Vagina (tissue), 2 donors: ENCODE results near the gene CCDC69. TPM values are rescaled to one million over a fixed set of nuclear protein-coding genes. Genes with fewer than 3 reads are reported as not detected.

Experiments
- DNase-seq, 2 donors: peaks; one replicate each; pipeline ENCODE4 v3.0.0-alpha.2; 2017; ENCODE audit errors: extremely low spot score in 2 of 2
- H3K27ac ChIP-seq: fragments of 200-600 bp; sonication (generic); one replicate; pipeline ENCODE4 v1.5.1; 2019
- H3K27me3 ChIP-seq: fragments of 200-600 bp; sonication (generic); one replicate; pipeline ENCODE4 v1.5.1; 2019
- H3K36me3 ChIP-seq, 2 donors: fragments of 200-600 bp; sonication (generic); one replicate each; pipeline ENCODE4 v1.5.1; 2017 to 2019
- H3K4me1 ChIP-seq: fragments of 200-600 bp; sonication (generic); one replicate; pipeline ENCODE4 v1.5.1; 2019
- H3K4me3 ChIP-seq, 2 donors: fragments of 200-600 bp; sonication (generic); 1 replicate in 1 of 2; 2 replicates in 1 of 2; pipeline ENCODE4 v1.5.1; 2016 to 2019
- H3K9me3 ChIP-seq: fragments of 200-600 bp; sonication (generic); one replicate; pipeline ENCODE4 v1.5.1; 2019
- CTCF ChIP-seq, 3 experiments: fragments of 450-650 bp in 2 of 3; fragments of 200-600 bp in 1 of 3; sonication (generic) in 1 of 3; IDR thresholded peaks; one replicate each; pipeline ENCODE4 v1.5.1; 2017 to 2019; ENCODE audit warnings: antibody characterized with exemption in 3 of 3, mild to moderate bottlenecking in 2 of 3, moderate library complexity in 2 of 3
- POLR2A ChIP-seq, 2 donors: fragments of 450-650 bp; IDR thresholded peaks; one replicate each; pipeline ENCODE4 v1.6.1; 2017; ENCODE audit warnings: antibody characterized with exemption in 2 of 2, mild to moderate bottlenecking in 2 of 2, moderate library complexity in 2 of 2
- POLR2AphosphoS5 ChIP-seq, 2 donors: sonication (generic); formaldehyde crosslinking; IDR thresholded peaks; one replicate each; pipeline ENCODE4 v1.9.0; 2017; ENCODE audit warnings: antibody characterized with exemption in 2 of 2, mild to moderate bottlenecking in 2 of 2, low read depth in 1 of 2; ENCODE audit not compliant: insufficient read depth in 1 of 2
- intact Hi-C: fragments of 100-400 bp; cut with DNase I; formaldehyde crosslinking; loops from one replicate; pipeline ENCODE4 v1.15.1; 2023
- total RNA-seq: library from RNA; depleted of rRNA; stranded (reverse); fragments of >200 nt; gene quantifications from one replicate; pipeline ENCODE4 v1.2.3, GENCODE V29; 2016

Gene CCDC69, protein sequence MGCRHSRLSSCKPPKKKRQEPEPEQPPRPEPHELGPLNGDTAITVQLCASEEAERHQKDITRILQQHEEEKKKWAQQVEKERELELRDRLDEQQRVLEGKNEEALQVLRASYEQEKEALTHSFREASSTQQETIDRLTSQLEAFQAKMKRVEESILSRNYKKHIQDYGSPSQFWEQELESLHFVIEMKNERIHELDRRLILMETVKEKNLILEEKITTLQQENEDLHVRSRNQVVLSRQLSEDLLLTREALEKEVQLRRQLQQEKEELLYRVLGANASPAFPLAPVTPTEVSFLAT
- 84.5 TPM for total RNA-seq

DNA sequence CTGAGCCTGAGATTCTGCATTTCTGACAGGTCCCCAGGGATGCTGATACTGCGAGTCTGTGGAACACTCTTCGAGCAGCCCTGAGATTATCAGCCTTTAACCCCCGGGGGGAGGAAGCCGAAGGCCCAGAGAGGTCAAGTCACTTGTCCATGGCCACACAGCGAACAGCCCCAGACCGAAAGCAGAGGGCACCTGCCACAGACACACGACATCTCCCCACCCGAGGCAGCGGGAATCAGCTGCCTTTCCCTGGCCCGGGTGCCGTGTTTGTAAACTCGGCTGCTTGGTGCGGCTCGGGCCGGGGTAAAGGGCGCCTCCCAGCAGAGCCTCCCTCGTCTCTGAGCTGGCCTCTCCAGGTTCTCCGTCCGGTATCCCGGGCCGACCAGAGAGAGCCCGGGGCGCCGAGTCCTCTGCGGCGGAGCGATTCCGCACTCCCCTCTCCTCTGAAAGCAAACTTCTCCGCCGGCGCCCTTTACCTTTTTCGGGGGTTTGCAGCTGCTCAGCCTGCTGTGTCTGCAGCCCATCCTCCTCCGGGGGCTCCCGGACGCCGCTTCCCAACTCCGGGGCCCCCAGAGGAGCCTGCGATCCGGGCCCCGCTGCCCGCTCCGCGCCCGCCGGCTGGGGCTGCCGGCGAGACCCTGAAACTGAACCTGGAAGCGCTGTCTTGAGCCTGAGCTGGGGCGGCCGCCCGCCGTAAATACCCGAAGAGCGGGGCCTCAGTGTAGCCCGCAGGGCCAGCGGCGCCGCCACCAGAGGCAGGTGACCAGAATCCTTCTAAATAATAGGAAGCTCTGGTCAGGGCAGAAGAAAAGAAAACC, at the start of gene CCDC69:
CCDC69 (minus strand) TSS at position 646 of the 818 bp plus-strand sequence; CDS start at position 524, 122 bp downstream.
- peak within 1 kb of the TSS; percentile 90 to 91 for H3K4me3 ChIP-seq
- H3K27me3 ChIP-seq, result no peaks in the 10 kb centered on the region
- H3K4me1 ChIP-seq, result peaks cover 43% of the 10 kb centered on the region
- no peaks in the 10 kb centered on the region for H3K9me3 ChIP-seq
- peak in 1 of 2 donors; percentile 78 for TF ChIP-seq POLR2A (IDR thresholded peaks at IDR 0.05)
- TF ChIP-seq CTCF (IDR thresholded peaks at IDR 0.05), result no peak
- TF ChIP-seq POLR2AphosphoS5 (IDR thresholded peaks at IDR 0.05; ENCODE audit: insufficient read depth in 1 of 2, low read depth in 1 of 2), result peak; percentile 56 to 95
- no peaks in the 10 kb centered on the region for H3K36me3 ChIP-seq
- H3K27ac ChIP-seq, result peak within 1 kb of the TSS; percentile 92
- intact Hi-C loops, result no loop called here
- DNase-seq, result no peak

- Histone ChIP-seq H3K27me3 (no peaks in the 10 kb centered on the region), H3K4me3 (no peak overlapping the region), H3K9me3 (no peaks in the 10 kb centered on the region), H3K27ac (no peak overlapping the region), H3K4me1 (no peaks in the 10 kb centered on the region), H3K36me3 (peaks cover 0 to 32% of the 10 kb centered on the region in 2 donors)
- no peak for DNase-seq
- intact Hi-C loops, result no loop called here
- TF ChIP-seq CTCF (IDR thresholded peaks at IDR 0.05), result no peak
- no peak for TF ChIP-seq POLR2A (IDR thresholded peaks at IDR 0.05)
- TF ChIP-seq POLR2AphosphoS5 (IDR thresholded peaks at IDR 0.05; ENCODE audit: insufficient read depth in 1 of 2, low read depth in 1 of 2), result no peak
These were observed 47.4 kb upstream of the CCDC69 start for GRCh38 chr5:151271336-151271735.

GRCh38 chr5:151270599-151270998, 46.7 kb upstream of the CCDC69 start:
- H3K36me3 ChIP-seq, result peaks cover 0 to 39% of the 10 kb centered on the region in 2 donors

DNA sequence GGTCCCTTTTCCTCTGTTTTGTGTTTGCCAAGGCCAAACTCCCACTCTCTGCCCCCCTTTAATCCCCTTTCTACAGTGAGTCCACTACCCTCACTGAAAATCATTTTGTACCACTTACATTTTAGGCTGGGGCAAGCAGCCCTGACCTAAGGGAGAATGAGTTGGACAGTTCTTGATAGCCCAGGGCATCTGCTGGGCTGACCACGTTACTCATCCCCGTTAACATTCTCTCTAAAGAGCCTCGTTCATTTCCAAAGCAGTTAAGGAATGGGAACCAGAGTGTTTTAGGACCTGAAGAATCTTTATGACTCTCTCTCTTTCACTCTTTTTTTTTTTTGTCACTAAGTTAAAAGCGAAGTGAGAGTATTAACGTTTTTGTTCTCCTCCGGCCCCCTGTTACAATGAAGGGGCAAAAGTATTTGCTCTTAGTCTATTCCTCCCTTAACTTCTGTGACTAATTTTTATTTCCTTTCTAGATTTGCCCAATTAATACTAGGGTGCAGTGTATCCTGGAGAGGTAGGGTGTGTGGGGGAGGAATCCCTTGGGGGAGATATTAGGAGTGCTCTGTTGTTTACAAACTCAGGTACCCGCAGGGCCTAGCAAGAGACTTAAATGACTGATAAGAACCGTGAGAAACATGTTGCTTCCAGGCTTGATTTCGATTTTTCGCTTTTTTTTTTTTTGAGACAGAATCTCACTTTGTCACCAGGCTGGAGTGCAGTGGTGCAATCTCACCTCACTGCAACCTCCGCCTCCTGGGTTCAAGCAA, 43.8 kb upstream of the CCDC69 start:
- H3K4me3 ChIP-seq, result no peak overlapping the region
- H3K27me3 ChIP-seq, result no peaks in the 10 kb centered on the region
- peaks cover 0 to 45% of the 10 kb centered on the region in 2 donors for H3K36me3 ChIP-seq
- H3K4me1 ChIP-seq, result peaks cover 6% of the 10 kb centered on the region
- no peak for DNase-seq
- intact Hi-C loops, result no loop called here
- TF ChIP-seq CTCF (IDR thresholded peaks at IDR 0.05), result no peak
- no peak for TF ChIP-seq POLR2A (IDR thresholded peaks at IDR 0.05)
- no peak for TF ChIP-seq POLR2AphosphoS5 (IDR thresholded peaks at IDR 0.05; ENCODE audit: insufficient read depth in 1 of 2, low read depth in 1 of 2)
- no peaks in the 10 kb centered on the region for H3K9me3 ChIP-seq
- no peak overlapping the region for H3K27ac ChIP-seq

More at GRCh38 chr5:151270599-151270998, 46.7 kb upstream of the CCDC69 start:
- no peak overlapping the region for H3K27ac ChIP-seq
- H3K9me3 ChIP-seq, result no peaks in the 10 kb centered on the region
- H3K4me3 ChIP-seq, result no peak overlapping the region
- TF ChIP-seq POLR2A (IDR thresholded peaks at IDR 0.05), result no peak
- TF ChIP-seq CTCF (IDR thresholded peaks at IDR 0.05), result no peak
- no peak for TF ChIP-seq POLR2AphosphoS5 (IDR thresholded peaks at IDR 0.05; ENCODE audit: insufficient read depth in 1 of 2, low read depth in 1 of 2)
- intact Hi-C loops, result no loop called here
- H3K4me1 ChIP-seq, result no peaks in the 10 kb centered on the region
- DNase-seq, result no peak
- no peaks in the 10 kb centered on the region for H3K27me3 ChIP-seq
